ENCODE data around the gene RPS8. TPM values are rescaled to one million over a fixed set of nuclear protein-coding genes. Genes with fewer than 3 reads are reported as not detected.

The RPS8 gene
- total RNA-seq, 1 donor from 2014 or later, result 2,620 TPM

DNA sequence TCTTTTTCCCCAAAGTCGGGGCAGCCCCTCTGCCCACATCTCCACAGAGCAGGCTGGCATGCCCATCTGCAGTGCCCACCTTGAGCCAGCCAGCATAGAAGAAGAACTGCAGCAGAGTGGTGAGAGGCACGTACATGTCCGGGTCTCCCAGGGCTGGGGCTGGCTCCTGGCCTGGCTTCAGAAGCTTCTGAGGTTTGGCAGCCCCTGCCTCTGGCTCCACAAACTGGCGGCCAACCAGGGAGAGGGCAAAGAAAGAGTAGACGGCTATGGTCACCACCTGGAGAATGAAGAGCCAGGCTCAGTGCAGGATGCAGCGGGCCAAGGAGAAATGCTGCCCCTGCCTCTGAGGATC lies 9.7 kb downstream of the RPS8 start:
- Mint-ChIP-seq H3K4me1 (ENCODE audit: unreplicated experiment) (peaks cover 23% of the 10 kb centered on the region), H3K36me3 (peaks cover 10% of the 10 kb centered on the region), H3K9me3 (no peaks in the 10 kb centered on the region), H3K27ac (peak overlapping the region; percentile 59), H3K27me3 (no peaks in the 10 kb centered on the region), H3K4me3 (peak overlapping the region; percentile 79)
- no peak for TF ChIP-seq CTCF (conservative IDR thresholded peaks at IDR 0.05)
- DNase-seq (ENCODE audit: extremely low spot score, unreplicated experiment), result no peak

DNA sequence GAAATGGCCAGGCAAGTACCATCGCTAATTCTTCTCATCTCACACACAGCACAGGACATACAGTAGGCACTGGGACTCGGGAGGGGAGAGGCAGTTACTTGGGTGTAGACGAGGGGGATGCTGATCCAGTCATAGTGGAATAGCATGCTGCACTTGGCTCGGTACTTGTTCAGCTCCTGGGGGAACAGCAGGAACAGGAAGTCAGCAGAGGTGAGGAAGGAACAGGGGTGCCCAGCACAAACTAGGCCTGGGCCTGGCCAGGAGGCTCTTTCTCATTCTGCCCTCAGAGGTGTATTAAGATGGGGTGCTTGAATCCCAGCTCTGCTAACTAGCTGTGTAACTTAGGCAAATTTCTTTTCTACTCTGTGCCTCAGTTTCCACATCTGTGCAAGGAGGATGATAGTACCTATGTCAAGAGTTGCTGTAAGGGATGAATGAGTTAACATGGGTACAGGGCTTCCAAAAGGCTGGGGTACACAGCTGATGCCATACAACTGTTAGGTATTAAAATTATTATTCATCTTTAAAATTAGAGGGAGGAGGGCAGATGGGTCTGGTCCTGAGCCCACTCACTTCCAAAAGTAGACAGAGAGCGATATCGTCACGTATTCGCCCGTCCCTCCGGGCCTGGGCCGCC lies 10.3 kb downstream of the RPS8 start:
- peak overlapping the region; percentile 59 for H3K27ac Mint-ChIP-seq
- H3K4me1 Mint-ChIP-seq (ENCODE audit: unreplicated experiment), result peaks cover 23% of the 10 kb centered on the region

DNA sequence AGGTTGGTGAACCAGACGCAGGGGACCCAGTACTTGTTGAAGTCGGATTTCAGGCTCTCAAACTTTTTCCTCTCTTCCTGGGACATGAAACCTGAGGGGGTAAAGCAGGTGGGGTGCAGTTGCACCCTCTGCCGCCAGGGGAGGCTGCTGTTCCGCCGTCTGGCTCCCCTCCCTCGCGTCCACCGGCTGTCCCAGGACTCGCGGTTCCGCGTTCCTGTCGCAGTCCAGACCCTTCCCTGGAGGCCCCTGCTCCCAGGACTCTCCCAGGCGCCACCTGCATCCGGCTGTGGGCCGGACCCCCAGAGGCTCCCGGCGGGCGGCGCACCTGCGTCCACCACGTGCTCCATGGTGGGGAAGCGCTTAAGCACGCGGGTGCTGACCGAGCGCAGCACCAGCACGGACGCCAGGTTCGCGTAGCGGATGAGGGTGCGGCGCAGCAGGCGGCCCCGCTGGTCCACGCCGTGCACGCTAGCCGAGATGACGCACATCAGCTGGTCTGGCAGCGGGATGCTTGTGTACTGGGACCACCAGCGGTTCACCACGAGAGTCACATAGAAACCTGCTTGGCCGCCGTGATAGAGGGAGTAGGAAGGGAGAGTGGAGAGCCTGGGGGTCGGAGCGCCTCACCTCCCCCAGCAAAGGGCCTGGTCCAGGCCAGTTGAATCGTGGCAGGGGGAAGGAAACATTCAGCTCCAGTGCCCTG lies 10.9 kb downstream of the RPS8 start:
- Mint-ChIP-seq H3K4me1 (ENCODE audit: unreplicated experiment) (peaks cover 27% of the 10 kb centered on the region), H3K27ac (peak overlapping the region; percentile 89), H3K27me3 (no peaks in the 10 kb centered on the region), H3K9me3 (no peaks in the 10 kb centered on the region), H3K4me3 (peak overlapping the region; percentile 79), H3K36me3 (peaks cover 1% of the 10 kb centered on the region)
- DNase-seq (ENCODE audit: extremely low spot score, unreplicated experiment), result no peak
- peak; percentile 99 for TF ChIP-seq CTCF (conservative IDR thresholded peaks at IDR 0.05)

More for the DNA sequence above, 10.3 kb downstream of the RPS8 start:
- no peak for TF ChIP-seq CTCF (conservative IDR thresholded peaks at IDR 0.05)
- H3K9me3 Mint-ChIP-seq, result no peaks in the 10 kb centered on the region
- peaks cover 8% of the 10 kb centered on the region for H3K36me3 Mint-ChIP-seq
- H3K27me3 Mint-ChIP-seq, result no peaks in the 10 kb centered on the region
- DNase-seq (ENCODE audit: extremely low spot score, unreplicated experiment), result no peak
- H3K4me3 Mint-ChIP-seq, result peak overlapping the region; percentile 79

DNA sequence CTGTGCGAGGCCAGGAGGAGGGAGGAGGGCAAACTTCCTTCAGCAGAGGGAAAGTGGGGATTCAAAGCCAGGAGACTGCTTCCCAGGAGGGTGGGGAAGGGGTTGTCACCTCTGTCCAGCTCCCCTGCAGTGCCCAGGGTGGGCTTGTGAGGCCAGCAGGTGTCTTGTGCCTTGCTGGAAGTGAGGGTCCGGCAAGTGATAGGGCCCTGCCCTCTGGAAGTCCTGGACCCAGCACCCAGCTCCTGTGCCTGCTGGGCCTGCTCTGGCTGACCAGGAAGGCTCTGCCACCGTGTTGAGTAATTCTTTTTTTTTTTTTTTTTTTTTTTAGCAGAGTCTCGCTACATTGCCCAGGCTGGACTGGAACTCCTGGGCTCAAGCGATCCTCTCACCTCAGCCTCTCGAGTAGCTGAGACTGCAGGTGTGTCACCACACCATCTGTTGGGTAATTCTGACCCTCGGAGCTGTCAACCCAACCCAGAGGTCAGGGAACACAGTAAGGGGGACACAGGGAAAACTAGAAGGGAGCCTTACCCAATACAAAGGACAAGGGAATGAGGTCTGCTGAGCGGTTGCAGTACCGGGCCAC lies 11.6 kb downstream of the RPS8 start:
- Mint-ChIP-seq H3K9me3 (no peaks in the 10 kb centered on the region), H3K27ac (peak overlapping the region; percentile 89)

GRCh38 chr1:44787506-44787905 lies 12.2 kb downstream of the RPS8 start:
- Mint-ChIP-seq H3K4me1 (ENCODE audit: unreplicated experiment) (peaks cover 27% of the 10 kb centered on the region), H3K4me3 (no peak overlapping the region)

More for the DNA sequence above, 11.6 kb downstream of the RPS8 start:
- H3K4me3 Mint-ChIP-seq, result peak overlapping the region; percentile 79
- no peak for DNase-seq (ENCODE audit: extremely low spot score, unreplicated experiment)
- H3K27me3 Mint-ChIP-seq, result no peaks in the 10 kb centered on the region
- peaks cover 27% of the 10 kb centered on the region for H3K4me1 Mint-ChIP-seq (ENCODE audit: unreplicated experiment)
- no peaks in the 10 kb centered on the region for H3K36me3 Mint-ChIP-seq
- no peak for TF ChIP-seq CTCF (conservative IDR thresholded peaks at IDR 0.05)

More at GRCh38 chr1:44787506-44787905, 12.2 kb downstream of the RPS8 start:
- no peak for DNase-seq (ENCODE audit: extremely low spot score, unreplicated experiment)
- TF ChIP-seq CTCF (conservative IDR thresholded peaks at IDR 0.05), result no peak
- H3K9me3 Mint-ChIP-seq, result no peaks in the 10 kb centered on the region
- H3K36me3 Mint-ChIP-seq, result no peaks in the 10 kb centered on the region
- no peaks in the 10 kb centered on the region for H3K27me3 Mint-ChIP-seq
- H3K27ac Mint-ChIP-seq, result no peak overlapping the region
